ENCODE measurements around the gene POU5F1.

GRCh38 chr6:31145386-31145785 lies 25.1 kb downstream of the POU5F1 start:
- TF ChIP-seq POLR2AphosphoS5 (IDR thresholded peaks at IDR 0.05; ENCODE audit: low read depth, low read length) = no peak
- no peak for TF ChIP-seq TAF1 (IDR thresholded peaks at IDR 0.05; ENCODE audit: borderline replicate concordance, insufficient read depth, low read length)
- no peak for TF ChIP-seq SIN3A (IDR thresholded peaks at IDR 0.05; ENCODE audit: borderline replicate concordance, insufficient read depth, low read length)
